ENCODE data around the gene ZNF648. TPM values are rescaled to one million over a fixed set of nuclear protein-coding genes. Genes with fewer than 3 reads are reported as not detected.

The ZNF648 gene
- total and polyA plus RNA-seq, 4 donors = 0.02 to 0.67 (median 0.20) TPM

- no peak for DNase-seq (ENCODE audit: low spot score)
- peaks cover 0 to 2% (median 0%) of the 10 kb centered on the region in 4 donors for H3K27me3 ChIP-seq (ENCODE audit: control insufficient read depth in 4 of 4, insufficient read depth in 4 of 4, low read length in 3 of 4)
- H3K36me3 ChIP-seq (ENCODE audit: control insufficient read depth in 4 of 4, insufficient read depth in 3 of 4, low read depth in 1 of 4, low read length in 3 of 4) = no peaks in the 10 kb centered on the region
Measured at GRCh38 chr1:182054698-182055326, 6.7 kb downstream of the ZNF648 start.

GRCh38 chr1:182052355-182052754 lies 9.2 kb downstream of the ZNF648 start:
- no peak overlapping the region for H3K9ac ChIP-seq (ENCODE audit: low read depth in 1 of 2, low read length in 2 of 2)
- H3K9me3 ChIP-seq (ENCODE audit: control insufficient read depth in 4 of 4, low read length in 3 of 4) = no peaks in the 10 kb centered on the region
- H3K27ac ChIP-seq (ENCODE audit: low read depth in 1 of 2, low read length in 2 of 2) = no peak overlapping the region
- no peaks in the 10 kb centered on the region for H3K4me1 ChIP-seq (ENCODE audit: control insufficient read depth in 4 of 4, insufficient read depth in 4 of 4, low read length in 3 of 4)
- H3K36me3 ChIP-seq (ENCODE audit: control insufficient read depth in 4 of 4, insufficient read depth in 3 of 4, low read depth in 1 of 4, low read length in 3 of 4) = no peaks in the 10 kb centered on the region
- TF ChIP-seq, protein P1, sequence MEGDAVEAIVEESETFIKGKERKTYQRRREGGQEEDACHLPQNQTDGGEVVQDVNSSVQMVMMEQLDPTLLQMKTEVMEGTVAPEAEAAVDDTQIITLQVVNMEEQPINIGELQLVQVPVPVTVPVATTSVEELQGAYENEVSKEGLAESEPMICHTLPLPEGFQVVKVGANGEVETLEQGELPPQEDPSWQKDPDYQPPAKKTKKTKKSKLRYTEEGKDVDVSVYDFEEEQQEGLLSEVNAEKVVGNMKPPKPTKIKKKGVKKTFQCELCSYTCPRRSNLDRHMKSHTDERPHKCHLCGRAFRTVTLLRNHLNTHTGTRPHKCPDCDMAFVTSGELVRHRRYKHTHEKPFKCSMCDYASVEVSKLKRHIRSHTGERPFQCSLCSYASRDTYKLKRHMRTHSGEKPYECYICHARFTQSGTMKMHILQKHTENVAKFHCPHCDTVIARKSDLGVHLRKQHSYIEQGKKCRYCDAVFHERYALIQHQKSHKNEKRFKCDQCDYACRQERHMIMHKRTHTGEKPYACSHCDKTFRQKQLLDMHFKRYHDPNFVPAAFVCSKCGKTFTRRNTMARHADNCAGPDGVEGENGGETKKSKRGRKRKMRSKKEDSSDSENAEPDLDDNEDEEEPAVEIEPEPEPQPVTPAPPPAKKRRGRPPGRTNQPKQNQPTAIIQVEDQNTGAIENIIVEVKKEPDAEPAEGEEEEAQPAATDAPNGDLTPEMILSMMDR (IDR thresholded peaks at IDR 0.05; ENCODE audit: low read depth, low read length, missing input control) = no peak
- TF ChIP-seq, protein P2, sequence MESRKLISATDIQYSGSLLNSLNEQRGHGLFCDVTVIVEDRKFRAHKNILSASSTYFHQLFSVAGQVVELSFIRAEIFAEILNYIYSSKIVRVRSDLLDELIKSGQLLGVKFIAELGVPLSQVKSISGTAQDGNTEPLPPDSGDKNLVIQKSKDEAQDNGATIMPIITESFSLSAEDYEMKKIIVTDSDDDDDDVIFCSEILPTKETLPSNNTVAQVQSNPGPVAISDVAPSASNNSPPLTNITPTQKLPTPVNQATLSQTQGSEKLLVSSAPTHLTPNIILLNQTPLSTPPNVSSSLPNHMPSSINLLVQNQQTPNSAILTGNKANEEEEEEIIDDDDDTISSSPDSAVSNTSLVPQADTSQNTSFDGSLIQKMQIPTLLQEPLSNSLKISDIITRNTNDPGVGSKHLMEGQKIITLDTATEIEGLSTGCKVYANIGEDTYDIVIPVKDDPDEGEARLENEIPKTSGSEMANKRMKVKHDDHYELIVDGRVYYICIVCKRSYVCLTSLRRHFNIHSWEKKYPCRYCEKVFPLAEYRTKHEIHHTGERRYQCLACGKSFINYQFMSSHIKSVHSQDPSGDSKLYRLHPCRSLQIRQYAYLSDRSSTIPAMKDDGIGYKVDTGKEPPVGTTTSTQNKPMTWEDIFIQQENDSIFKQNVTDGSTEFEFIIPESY (IDR thresholded peaks at IDR 0.05) = no peak
- TF ChIP-seq, protein P3, sequence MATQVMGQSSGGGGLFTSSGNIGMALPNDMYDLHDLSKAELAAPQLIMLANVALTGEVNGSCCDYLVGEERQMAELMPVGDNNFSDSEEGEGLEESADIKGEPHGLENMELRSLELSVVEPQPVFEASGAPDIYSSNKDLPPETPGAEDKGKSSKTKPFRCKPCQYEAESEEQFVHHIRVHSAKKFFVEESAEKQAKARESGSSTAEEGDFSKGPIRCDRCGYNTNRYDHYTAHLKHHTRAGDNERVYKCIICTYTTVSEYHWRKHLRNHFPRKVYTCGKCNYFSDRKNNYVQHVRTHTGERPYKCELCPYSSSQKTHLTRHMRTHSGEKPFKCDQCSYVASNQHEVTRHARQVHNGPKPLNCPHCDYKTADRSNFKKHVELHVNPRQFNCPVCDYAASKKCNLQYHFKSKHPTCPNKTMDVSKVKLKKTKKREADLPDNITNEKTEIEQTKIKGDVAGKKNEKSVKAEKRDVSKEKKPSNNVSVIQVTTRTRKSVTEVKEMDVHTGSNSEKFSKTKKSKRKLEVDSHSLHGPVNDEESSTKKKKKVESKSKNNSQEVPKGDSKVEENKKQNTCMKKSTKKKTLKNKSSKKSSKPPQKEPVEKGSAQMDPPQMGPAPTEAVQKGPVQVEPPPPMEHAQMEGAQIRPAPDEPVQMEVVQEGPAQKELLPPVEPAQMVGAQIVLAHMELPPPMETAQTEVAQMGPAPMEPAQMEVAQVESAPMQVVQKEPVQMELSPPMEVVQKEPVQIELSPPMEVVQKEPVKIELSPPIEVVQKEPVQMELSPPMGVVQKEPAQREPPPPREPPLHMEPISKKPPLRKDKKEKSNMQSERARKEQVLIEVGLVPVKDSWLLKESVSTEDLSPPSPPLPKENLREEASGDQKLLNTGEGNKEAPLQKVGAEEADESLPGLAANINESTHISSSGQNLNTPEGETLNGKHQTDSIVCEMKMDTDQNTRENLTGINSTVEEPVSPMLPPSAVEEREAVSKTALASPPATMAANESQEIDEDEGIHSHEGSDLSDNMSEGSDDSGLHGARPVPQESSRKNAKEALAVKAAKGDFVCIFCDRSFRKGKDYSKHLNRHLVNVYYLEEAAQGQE (IDR thresholded peaks at IDR 0.05) = no peak
- TF ChIP-seq HNF4A (conservative IDR thresholded peaks at IDR 0.05) = no peak
- TF ChIP-seq JUND (IDR thresholded peaks at IDR 0.05) = no peak
- WGBS = 89% methylated on average over 2 of the region's 2 CpGs
- DNase-seq (ENCODE audit: low spot score) = no peak
- no peak overlapping the region for H3K4me3 ChIP-seq (ENCODE audit: low read depth in 1 of 3, low read length in 3 of 3)
- H3K27me3 ChIP-seq (ENCODE audit: control insufficient read depth in 4 of 4, insufficient read depth in 4 of 4, low read length in 3 of 4) = peaks cover 0 to 2% (median 0%) of the 10 kb centered on the region in 4 donors

More at GRCh38 chr1:182054698-182055326, 6.7 kb downstream of the ZNF648 start:
- Histone ChIP-seq H3K4me3 (ENCODE audit: low read depth in 1 of 3, low read length in 3 of 3) (no peak overlapping the region), H3K9ac (ENCODE audit: low read depth in 1 of 2, low read length in 2 of 2) (no peak overlapping the region), H3K9me3 (ENCODE audit: control insufficient read depth in 4 of 4, low read length in 3 of 4) (no peaks in the 10 kb centered on the region), H3K27ac (ENCODE audit: low read depth in 1 of 2, low read length in 2 of 2) (no peak overlapping the region), H3K4me1 (ENCODE audit: control insufficient read depth in 4 of 4, insufficient read depth in 4 of 4, low read length in 3 of 4) (no peaks in the 10 kb centered on the region)
- WGBS = 43% methylated on average over 4 of the region's 4 CpGs
- TF ChIP-seq RAD21 (IDR thresholded peaks at IDR 0.05) (peak; percentile 70 to 77), HNF4A (conservative IDR thresholded peaks at IDR 0.05) (no peak), NR2F2 (IDR thresholded peaks at IDR 0.05) (no peak), TAF1 (conservative IDR thresholded peaks at IDR 0.05) (no peak), FOXA1 (IDR thresholded peaks at IDR 0.05) (no peak)
- TF ChIP-seq, protein P1 (IDR thresholded peaks at IDR 0.05; ENCODE audit: low read depth, low read length, missing input control) = peak; percentile 49
- TF ChIP-seq, protein P4, sequence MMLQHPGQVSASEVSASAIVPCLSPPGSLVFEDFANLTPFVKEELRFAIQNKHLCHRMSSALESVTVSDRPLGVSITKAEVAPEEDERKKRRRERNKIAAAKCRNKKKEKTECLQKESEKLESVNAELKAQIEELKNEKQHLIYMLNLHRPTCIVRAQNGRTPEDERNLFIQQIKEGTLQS (IDR thresholded peaks at IDR 0.05) = no peak

Measured in liver (tissue), 9 donors.